Subcutaneous abdominal adipose tissue (tissue), 5 donors: Measurements from ENCODE around the gene HS6ST3.
"Not testable (repeated sequence)": the region's sequence is repeated elsewhere in the genome, so short reads cannot be mapped to it uniquely, and the experiment has no call there.

Experiments
- H3K27ac ChIP-seq: one replicate; pipeline ENCODE4 v1.7.0; 2013; ENCODE audit warnings: low read depth, mild to moderate bottlenecking, inconsistent platforms, low read length, moderate library complexity
- H3K27me3 ChIP-seq, 5 donors: one replicate each; pipeline ENCODE4 v1.7.0; 2013; ENCODE audit warnings: low read length in 5 of 5, inconsistent platforms in 1 of 5; ENCODE audit not compliant: control insufficient read depth in 5 of 5, insufficient read depth in 4 of 5
- H3K36me3 ChIP-seq, 5 donors: one replicate each; pipeline ENCODE4 v1.7.0; 2013; ENCODE audit warnings: low read length in 5 of 5; ENCODE audit not compliant: control insufficient read depth in 5 of 5, insufficient read depth in 5 of 5
- H3K4me1 ChIP-seq, 5 donors: one replicate each; pipeline ENCODE4 v1.7.0; 2013; ENCODE audit warnings: low read length in 5 of 5, mild to moderate bottlenecking in 3 of 5, moderate library complexity in 1 of 5; ENCODE audit not compliant: control insufficient read depth in 5 of 5, insufficient read depth in 5 of 5
- H3K4me3 ChIP-seq, 5 donors: one replicate each; pipeline ENCODE4 v1.7.0; 2013; ENCODE audit warnings: low read length in 5 of 5, low read depth in 1 of 5
- H3K9ac ChIP-seq, 5 donors: one replicate each; pipeline ENCODE4 v1.7.0; 2013; ENCODE audit warnings: low read length in 5 of 5, mild to moderate bottlenecking in 4 of 5, moderate library complexity in 3 of 5
- H3K9me3 ChIP-seq, 5 donors: one replicate each; pipeline ENCODE4 v1.7.0; 2013; ENCODE audit warnings: low read length in 5 of 5; ENCODE audit not compliant: control insufficient read depth in 5 of 5
- donor health status: healthy.
- donor health status: healthy.
- donor health status: healthy.
- donor health status: healthy.
- donor health status: healthy.

HS6ST3 gene

GRCh38 chr13:96492766-96493165, 402.9 kb downstream of the HS6ST3 start:
- no peaks in the 10 kb centered on the region for H3K36me3 ChIP-seq
- no peaks in the 10 kb centered on the region for H3K27me3 ChIP-seq
- no peak overlapping the region for H3K9ac ChIP-seq
- H3K4me1 ChIP-seq: no peaks in the 10 kb centered on the region
- H3K4me3 ChIP-seq: no peak overlapping the region
- H3K9me3 ChIP-seq: peaks cover 0 to 3% (median 0%) of the 10 kb centered on the region in 5 donors
- no peak overlapping the region for H3K27ac ChIP-seq

DNA sequence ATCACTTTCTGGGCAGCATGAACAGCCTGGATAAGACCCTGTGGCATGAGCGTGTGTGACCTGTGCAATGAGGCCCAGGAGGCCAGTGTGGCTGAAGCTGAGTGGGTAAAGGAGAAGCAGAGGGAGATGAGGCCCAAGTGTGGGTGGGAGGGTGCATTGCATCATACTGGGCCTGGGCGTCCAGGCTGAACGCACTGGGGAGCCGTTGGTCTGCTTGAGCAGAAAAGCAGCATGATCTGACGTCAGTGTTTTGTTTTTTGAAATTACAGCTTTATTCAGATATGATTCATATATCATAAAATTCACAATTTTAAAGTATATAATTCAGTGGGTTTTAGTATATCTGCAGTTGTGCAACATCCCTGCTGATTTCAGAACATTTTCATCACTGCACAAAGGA, 409.7 kb downstream of the HS6ST3 start:
- H3K4me1 ChIP-seq: no peaks in the 10 kb centered on the region
- H3K27ac ChIP-seq: no peak overlapping the region
- no peaks in the 10 kb centered on the region for H3K27me3 ChIP-seq
- H3K9me3 ChIP-seq: no peaks in the 10 kb centered on the region
- H3K36me3 ChIP-seq: no peaks in the 10 kb centered on the region
- no peak overlapping the region for H3K4me3 ChIP-seq
- no peak overlapping the region for H3K9ac ChIP-seq

DNA sequence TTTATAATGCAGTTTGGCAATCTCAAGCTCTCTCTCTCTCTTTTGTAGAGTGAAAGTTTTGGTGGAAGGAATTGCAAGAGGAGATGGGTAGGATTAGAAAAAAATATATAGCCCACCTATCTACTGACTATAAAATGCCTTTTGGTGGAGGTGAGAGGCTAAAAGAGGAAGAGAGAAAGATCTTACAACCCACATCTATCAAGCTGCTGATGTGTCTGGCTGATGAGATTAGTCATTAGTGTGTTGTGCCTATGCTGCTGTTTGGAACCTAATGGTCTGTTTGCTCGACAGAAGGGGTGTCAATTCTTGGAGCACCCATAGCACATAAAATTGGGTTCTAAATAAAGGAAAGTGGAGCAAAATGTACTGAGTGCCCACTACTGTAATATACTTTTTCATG, 411.0 kb downstream of the HS6ST3 start:
- no peaks in the 10 kb centered on the region for H3K4me1 ChIP-seq
- no peaks in the 10 kb centered on the region for H3K36me3 ChIP-seq
- H3K9ac ChIP-seq: no peak overlapping the region
- H3K4me3 ChIP-seq: no peak overlapping the region
- H3K27me3 ChIP-seq: no peaks in the 10 kb centered on the region
- no peak overlapping the region for H3K27ac ChIP-seq
- no peaks in the 10 kb centered on the region for H3K9me3 ChIP-seq

GRCh38 chr13:96503481-96503880, 413.6 kb downstream of the HS6ST3 start:
- no peak overlapping the region for H3K9ac ChIP-seq
- H3K36me3 ChIP-seq: no peaks in the 10 kb centered on the region
- H3K27ac ChIP-seq: no peak overlapping the region
- no peaks in the 10 kb centered on the region for H3K4me1 ChIP-seq
- no peak overlapping the region for H3K4me3 ChIP-seq
- no peaks in the 10 kb centered on the region for H3K27me3 ChIP-seq
- H3K9me3 ChIP-seq: no peaks in the 10 kb centered on the region

- no peaks in the 10 kb centered on the region for H3K36me3 ChIP-seq
- H3K4me1 ChIP-seq: no peaks in the 10 kb centered on the region
- H3K4me3 ChIP-seq: no peak overlapping the region
- H3K9me3 ChIP-seq: peaks cover 0 to 3% (median 0%) of the 10 kb centered on the region in 5 donors
- no peak overlapping the region for H3K27ac ChIP-seq
- no peaks in the 10 kb centered on the region for H3K27me3 ChIP-seq
- no peak overlapping the region for H3K9ac ChIP-seq
Measured at GRCh38 chr13:96511587-96511986, 421.7 kb downstream of the HS6ST3 start.

DNA sequence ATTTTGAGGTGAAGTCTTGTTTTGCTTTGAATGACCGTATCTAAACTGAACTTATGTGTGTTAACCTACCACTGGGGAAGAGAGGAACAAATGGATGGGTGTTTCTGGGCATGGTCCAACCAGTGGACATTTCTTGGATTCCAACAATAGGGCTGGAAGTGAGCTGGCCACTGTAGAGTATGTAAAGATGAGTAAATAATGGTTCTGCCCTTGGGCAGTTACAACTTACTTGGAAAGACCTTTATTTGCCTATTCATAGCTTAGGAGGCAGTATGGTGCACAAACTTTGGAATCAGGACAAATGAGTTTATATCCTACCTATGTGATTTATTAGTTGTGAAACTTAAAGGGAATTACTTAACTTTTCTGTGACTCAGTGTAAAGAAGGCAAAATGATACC, 429.5 kb downstream of the HS6ST3 start:
- Histone ChIP-seq H3K27ac (no peak overlapping the region), H3K4me3 (no peak overlapping the region), H3K36me3 (no peaks in the 10 kb centered on the region), H3K9me3 (no peaks in the 10 kb centered on the region), H3K4me1 (no peaks in the 10 kb centered on the region), H3K9ac (no peak overlapping the region), H3K27me3 (no peaks in the 10 kb centered on the region)

- H3K36me3 ChIP-seq, H3K4me3 ChIP-seq, H3K9me3 ChIP-seq, H3K27me3 ChIP-seq, H3K27ac ChIP-seq, H3K9ac ChIP-seq, H3K4me1 ChIP-seq: not testable (repeated sequence)
Measured at GRCh38 chr13:96524398-96525020, 434.6 kb downstream of the HS6ST3 start.

DNA sequence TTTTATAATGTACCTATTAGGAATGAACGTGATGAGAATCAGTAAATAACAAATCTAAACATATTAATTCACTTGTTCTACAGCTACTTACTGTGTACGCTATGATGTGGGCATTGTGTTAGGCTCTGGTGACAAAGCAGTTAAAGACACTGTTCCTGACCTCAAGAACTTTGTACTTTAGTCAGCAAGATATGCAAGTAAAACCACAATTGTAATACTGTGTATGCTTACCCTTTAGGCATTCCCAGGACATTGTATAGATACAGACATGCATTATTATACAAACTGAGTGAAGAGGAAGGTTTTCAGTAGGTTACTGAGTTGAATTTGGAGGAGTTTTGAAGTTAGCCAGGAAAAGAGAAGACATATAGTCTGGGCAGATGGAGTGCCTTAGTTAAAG, 435.8 kb downstream of the HS6ST3 start:
- H3K27me3 ChIP-seq: no peaks in the 10 kb centered on the region
- H3K4me3 ChIP-seq: no peak overlapping the region
- H3K9me3 ChIP-seq: no peaks in the 10 kb centered on the region
- no peak overlapping the region for H3K27ac ChIP-seq
- no peak overlapping the region for H3K9ac ChIP-seq
- no peaks in the 10 kb centered on the region for H3K4me1 ChIP-seq
- H3K36me3 ChIP-seq: no peaks in the 10 kb centered on the region

DNA sequence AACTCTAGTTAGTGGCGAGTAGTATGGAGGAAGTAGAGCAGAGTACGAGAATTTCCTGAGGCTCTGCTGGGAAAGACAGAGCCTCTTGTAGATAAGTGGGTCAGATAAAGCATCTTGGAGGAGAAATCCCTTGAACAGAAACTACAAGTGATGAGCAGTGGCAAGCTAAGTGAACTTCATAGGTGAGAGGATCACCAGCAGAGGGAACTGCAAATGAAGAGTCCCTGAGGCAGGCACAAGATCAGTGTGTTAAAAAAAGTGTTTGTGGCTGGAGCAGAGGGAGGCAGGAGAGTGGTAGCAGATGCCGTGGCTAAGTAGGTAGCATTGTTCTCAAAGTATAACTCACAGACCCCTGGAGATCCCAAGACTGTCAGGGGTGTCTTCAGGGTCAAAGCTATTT, 437.6 kb downstream of the HS6ST3 start:
- Histone ChIP-seq H3K4me1 (no peaks in the 10 kb centered on the region), H3K4me3 (no peak overlapping the region), H3K9ac (no peak overlapping the region), H3K9me3 (no peaks in the 10 kb centered on the region), H3K27ac (no peak overlapping the region), H3K27me3 (no peaks in the 10 kb centered on the region), H3K36me3 (no peaks in the 10 kb centered on the region)

DNA sequence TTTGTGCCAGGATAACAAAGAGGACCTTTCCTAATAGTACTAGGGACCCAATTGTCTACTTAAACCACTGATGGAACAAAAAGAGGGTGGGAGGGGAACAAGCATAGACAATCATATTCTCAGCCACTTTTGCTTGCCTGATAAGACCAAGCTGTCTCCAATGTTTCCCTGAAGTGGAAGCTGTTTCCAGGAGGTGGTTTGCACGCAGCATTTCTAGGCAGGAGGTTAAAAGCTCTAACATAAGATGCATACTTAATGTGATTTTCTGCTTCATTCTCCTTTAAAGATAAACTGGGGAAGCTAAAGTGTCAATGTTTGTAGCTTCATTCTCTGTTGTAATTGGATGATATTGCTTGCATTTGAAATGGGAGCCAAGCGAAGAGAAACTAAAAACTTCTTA, 442.9 kb downstream of the HS6ST3 start:
- Histone ChIP-seq H3K36me3 (no peaks in the 10 kb centered on the region), H3K27ac (no peak overlapping the region), H3K4me1 (no peaks in the 10 kb centered on the region), H3K4me3 (no peak overlapping the region), H3K27me3 (no peaks in the 10 kb centered on the region), H3K9ac (no peak overlapping the region), H3K9me3 (no peaks in the 10 kb centered on the region)

DNA sequence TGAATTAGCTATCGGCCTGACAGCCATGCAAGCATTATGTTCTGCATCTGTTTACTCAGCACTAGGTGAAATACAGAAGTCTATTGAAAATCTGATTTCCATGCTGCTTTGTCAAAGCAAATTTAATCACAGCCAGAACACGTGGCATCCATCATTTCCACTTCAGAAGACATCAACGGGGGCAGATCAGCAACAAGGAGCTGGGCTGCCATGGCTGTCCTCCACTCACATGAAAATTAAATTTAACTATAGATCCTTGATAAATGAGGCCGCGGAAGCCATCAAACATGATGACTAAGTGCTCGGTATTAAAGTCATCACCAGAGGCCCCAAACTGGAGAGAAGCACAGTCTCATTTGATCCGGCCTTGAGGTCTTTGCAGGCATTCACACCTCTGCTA, 443.5 kb downstream of the HS6ST3 start:
- Histone ChIP-seq H3K4me3 (no peak overlapping the region), H3K36me3 (no peaks in the 10 kb centered on the region), H3K9ac (no peak overlapping the region), H3K27ac (no peak overlapping the region), H3K4me1 (no peaks in the 10 kb centered on the region), H3K27me3 (no peaks in the 10 kb centered on the region), H3K9me3 (no peaks in the 10 kb centered on the region)
